Omental fat pad (tissue), 4 donors: ENCODE measurements around the gene HDLBP. TPM values are rescaled to one million over a fixed set of nuclear protein-coding genes. Genes with fewer than 3 reads are reported as not detected.

Experiments
- ATAC-seq: fragments of 150-250 bp; one replicate; pipeline ENCODE4 v1.9.1; 2016; ENCODE audit warnings: mild to moderate bottlenecking, moderate library complexity; ENCODE audit not compliant: low FRiP score
- DNase-seq: peaks from one replicate; pipeline ENCODE4 v3.0.0-alpha.2; 2019; ENCODE audit warnings: low spot score
- CTCF ChIP-seq, 3 donors: fragments of 450-650 bp; IDR thresholded peaks; one replicate each; pipeline ENCODE4 v1.5.1; 2016 to 2017; ENCODE audit warnings: antibody characterized with exemption in 3 of 3, mild to moderate bottlenecking in 3 of 3, moderate library complexity in 2 of 3
- total RNA-seq, 4 donors: library from RNA; depleted of rRNA; stranded (reverse); fragments of >200 nt; gene quantifications; one replicate each; pipeline ENCODE4 v1.1.0, GENCODE V29; 2016

Gene HDLBP
- total RNA-seq, 4 donors from 2014 or later = 356 to 471 (median 416) TPM

DNA sequence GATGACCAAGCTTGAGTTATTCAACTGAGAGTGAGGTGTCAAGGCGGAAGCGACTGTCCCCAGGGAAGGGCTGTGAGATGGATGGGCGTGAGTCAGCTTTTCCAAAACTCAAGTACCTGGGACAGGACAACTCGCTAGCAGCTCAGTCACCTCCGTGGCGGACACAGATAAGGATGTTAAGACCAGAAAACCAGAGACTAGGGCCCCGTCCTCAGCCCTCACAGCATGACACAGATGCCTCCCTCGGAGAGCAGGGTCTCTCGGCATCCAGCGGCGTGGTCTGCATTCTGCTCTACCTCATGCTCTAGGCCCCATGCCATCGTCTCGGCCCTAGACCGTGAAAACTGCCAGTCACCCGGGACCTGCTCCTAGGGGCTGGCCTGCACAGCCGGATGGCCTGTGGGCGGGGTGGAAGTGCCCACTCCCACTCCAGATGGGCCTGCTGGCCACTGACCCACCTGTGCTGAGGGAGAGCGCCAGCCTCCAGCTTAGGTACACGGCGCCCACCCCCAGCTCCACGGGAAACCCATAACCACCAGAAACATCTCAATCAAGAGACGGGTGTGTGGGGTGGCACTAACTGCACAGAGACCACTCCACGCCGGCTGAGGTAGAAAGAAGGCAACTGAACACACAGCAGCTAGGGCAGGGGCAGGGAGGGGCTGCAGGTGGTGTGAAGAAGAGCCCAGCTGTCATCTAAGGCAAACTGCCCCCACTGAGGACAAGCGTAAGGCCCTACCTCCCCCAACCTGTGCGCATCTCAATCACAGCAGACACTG lies 87.2 kb downstream of the HDLBP start:
- ATAC-seq (no peak), DNase-seq (no peak)
- no peak for TF ChIP-seq CTCF (IDR thresholded peaks at IDR 0.05)

DNA sequence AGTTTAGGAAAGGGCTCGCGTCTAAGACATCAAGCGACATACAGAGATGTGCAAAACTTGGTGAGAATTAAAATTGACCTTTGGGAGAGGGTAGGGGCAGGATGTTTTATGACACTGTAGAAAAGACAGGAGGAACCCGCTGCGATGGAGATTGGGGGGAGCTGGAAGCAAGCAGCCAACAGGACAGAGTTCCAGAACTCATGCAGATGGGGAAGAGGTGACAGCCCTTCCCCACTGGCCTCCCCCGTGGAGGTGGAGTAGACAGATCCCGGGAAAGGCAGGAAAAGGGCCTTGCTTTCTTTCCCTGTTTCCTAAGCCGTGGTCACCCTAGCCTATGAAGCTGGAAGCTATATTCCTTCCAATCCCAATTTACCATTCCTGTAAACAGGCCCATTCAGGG lies 87.9 kb downstream of the HDLBP start:
- no peak for ATAC-seq
- no peak for DNase-seq
- TF ChIP-seq CTCF (IDR thresholded peaks at IDR 0.05) = no peak

DNA sequence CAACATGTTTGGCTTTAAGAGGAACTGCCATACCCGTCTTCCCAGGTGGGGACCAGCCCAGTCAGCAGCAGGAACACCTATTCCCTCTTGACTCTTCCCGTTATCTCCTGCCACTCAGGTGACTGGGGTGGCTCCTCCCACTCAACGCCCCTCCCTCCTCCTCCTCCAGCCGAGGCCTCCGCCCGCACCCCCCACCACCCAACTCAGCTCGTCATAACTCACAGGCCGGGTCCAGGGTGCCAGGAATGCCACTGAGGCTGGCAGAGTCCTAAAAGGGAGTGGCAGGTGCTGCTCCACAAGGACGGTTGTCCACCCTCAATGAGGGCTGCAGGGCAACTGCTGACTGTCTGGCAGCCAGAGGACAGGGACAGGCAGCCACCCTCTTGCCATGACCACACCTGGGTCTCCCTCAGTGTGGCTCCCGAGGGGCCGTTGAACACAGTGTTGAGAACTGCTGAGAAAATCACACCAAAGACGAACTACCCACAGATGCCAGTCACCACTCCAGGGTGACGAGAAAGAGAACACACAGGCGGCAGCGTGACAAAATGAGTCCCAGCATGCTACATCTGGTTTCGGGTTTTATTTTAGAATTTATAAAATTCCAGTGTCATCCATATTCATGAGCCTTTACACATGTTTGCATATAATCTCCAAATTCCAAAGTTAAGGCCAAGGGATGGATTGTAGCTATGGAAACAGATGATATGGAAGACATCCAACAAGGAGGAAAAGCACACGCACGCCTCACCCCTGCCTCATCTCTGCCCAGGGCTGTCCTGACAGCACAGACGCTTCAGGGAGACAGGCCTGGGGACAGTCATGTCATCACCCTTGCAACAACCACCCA lies 88.5 kb downstream of the HDLBP start:
- no peak for DNase-seq
- no peak for ATAC-seq
- no peak for TF ChIP-seq CTCF (IDR thresholded peaks at IDR 0.05)

DNA sequence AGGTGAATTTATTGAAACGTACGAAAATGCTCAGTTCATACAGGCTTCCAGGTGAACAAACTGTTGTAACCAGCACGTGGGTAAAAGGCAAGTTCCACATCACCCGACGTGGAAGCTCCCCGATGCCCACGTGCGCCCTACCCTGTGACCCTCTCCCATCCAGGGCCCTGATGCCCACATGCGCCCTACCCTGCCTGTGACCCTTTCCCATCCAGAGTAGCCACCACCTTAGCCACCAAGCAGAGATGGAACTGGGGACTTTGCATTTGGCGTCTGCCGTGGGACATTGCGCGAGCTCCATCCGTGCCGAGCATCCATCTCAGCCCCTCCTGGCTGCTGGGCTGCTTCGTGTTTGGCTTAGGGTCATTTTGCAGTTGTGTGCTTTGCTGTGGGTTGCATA lies 89.5 kb downstream of the HDLBP start:
- DNase-seq (no peak), ATAC-seq (no peak)
- TF ChIP-seq CTCF (IDR thresholded peaks at IDR 0.05) = no peak

GRCh38 chr2:241225545-241225944 lies 89.9 kb downstream of the HDLBP start:
- ATAC-seq (no peak), DNase-seq (no peak)

GRCh38 chr2:241224851-241225438 lies 90.5 kb downstream of the HDLBP start:
- ATAC-seq = no peak
- no peak for DNase-seq
- TF ChIP-seq CTCF (IDR thresholded peaks at IDR 0.05) = no peak

More at GRCh38 chr2:241225545-241225944, 89.9 kb downstream of the HDLBP start:
- no peak for TF ChIP-seq CTCF (IDR thresholded peaks at IDR 0.05)
